ENCODE results near the gene KLHDC7A.

DNA sequence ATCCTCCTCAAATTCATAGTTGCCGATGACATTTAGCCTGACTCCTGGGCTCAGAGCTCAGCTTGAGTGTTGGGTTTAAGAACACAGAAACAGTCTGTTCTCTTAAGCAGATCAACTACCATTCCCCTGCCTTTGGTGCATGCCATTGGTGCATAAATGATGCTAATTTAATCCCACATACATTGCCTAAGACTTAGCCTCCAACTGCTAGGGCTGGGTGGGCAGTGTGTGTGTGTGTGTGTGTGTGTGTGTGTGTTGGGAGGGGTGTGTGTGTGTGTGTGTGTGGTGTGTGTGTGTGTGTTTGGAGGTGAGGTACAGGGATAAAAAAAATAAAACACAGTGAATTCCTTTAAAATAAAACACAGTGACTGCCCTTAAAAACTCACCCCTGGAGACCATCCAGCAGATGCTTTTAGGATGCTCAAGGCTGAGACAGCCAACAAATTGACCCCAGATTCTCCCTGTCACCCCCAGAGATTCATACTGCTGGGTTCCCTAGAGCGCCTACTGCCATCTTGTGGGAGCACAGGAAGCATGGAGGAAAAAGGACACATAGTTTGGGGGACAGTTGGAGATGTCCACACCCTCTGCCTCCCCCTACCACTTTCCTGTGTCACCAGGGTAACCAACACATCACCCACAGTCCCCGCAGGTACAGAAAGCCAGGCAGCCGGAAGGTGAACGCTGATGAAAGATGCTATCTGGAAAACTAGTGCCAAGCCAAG is 30.6 kb downstream of the KLHDC7A start:
- TF ChIP-seq, protein P1, sequence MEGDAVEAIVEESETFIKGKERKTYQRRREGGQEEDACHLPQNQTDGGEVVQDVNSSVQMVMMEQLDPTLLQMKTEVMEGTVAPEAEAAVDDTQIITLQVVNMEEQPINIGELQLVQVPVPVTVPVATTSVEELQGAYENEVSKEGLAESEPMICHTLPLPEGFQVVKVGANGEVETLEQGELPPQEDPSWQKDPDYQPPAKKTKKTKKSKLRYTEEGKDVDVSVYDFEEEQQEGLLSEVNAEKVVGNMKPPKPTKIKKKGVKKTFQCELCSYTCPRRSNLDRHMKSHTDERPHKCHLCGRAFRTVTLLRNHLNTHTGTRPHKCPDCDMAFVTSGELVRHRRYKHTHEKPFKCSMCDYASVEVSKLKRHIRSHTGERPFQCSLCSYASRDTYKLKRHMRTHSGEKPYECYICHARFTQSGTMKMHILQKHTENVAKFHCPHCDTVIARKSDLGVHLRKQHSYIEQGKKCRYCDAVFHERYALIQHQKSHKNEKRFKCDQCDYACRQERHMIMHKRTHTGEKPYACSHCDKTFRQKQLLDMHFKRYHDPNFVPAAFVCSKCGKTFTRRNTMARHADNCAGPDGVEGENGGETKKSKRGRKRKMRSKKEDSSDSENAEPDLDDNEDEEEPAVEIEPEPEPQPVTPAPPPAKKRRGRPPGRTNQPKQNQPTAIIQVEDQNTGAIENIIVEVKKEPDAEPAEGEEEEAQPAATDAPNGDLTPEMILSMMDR (conservative IDR thresholded peaks at IDR 0.05 in 1 of 2, IDR thresholded peaks at IDR 0.05 in 1 of 2; ENCODE audit: extremely low read depth in 1 of 2, insufficient read depth in 1 of 2, low read depth in 1 of 2, low read length in 2 of 2) = no peak
- no peak for TF ChIP-seq EZH2 (IDR thresholded peaks at IDR 0.05; ENCODE audit: borderline replicate concordance, low read length)
